Cardiac fibroblast (primary cell): ENCODE measurements around the gene SSH3.
A peak's percentile ranks its signal among the peaks of the same experiment; 100 is the strongest.

Experiments used
- DNase-seq, 2 donors: peaks; one replicate each; pipeline versions ENCODE4 v3.0.0 to v3.0.0-alpha.2; 2010; ENCODE audit warnings: low read depth in 2 of 2
- H3K4me3 ChIP-seq, 2 donors: replicated peaks in 1 of 2; 1 replicate in 1 of 2; 2 replicates in 1 of 2; pipeline ENCODE4 v1.5.1; 2011; ENCODE audit warnings: low read depth in 2 of 2, low read length in 2 of 2, mild to moderate bottlenecking in 2 of 2, moderate library complexity in 1 of 2
- CTCF ChIP-seq: IDR thresholded peaks from one replicate; pipeline ENCODE4 v1.5.1; 2011; ENCODE audit warnings: low read depth, mild to moderate bottlenecking, low read length, inconsistent platforms

SSH3 gene

GRCh38 chr11:67268962-67269268, 34.4 kb upstream of the SSH3 start:
- DNase-seq = no peak

GRCh38 chr11:67269401-67270255, 33.7 kb upstream of the SSH3 start:
- no peak for TF ChIP-seq CTCF
- DNase-seq = no peak
- peak overlapping the region; percentile 17 to 28 for H3K4me3 ChIP-seq

More at GRCh38 chr11:67268962-67269268, 34.4 kb upstream of the SSH3 start:
- no peak overlapping the region for H3K4me3 ChIP-seq
- TF ChIP-seq CTCF = no peak

- no peak for TF ChIP-seq CTCF
- peak overlapping the region; percentile 17 to 28 for H3K4me3 ChIP-seq
- DNase-seq = peak in 1 of 2 donors; percentile 45
Measured at GRCh38 chr11:67270256-67271204, 32.8 kb upstream of the SSH3 start.

- no peak overlapping the region for H3K4me3 ChIP-seq
- no peak for TF ChIP-seq CTCF
- no peak for DNase-seq
Measured at GRCh38 chr11:67271205-67271540, 32.2 kb upstream of the SSH3 start.

- TF ChIP-seq CTCF = no peak
- no peak for DNase-seq
- H3K4me3 ChIP-seq = no peak overlapping the region
Measured at GRCh38 chr11:67271541-67272284, 31.6 kb upstream of the SSH3 start.

- H3K4me3 ChIP-seq = no peak overlapping the region
- TF ChIP-seq CTCF = no peak
- DNase-seq = no peak
Measured at GRCh38 chr11:67272327-67273259, 30.7 kb upstream of the SSH3 start.
